HS-5 (cell line): ENCODE measurements around the gene RSL1D1.
A peak's percentile ranks its signal among the peaks of the same experiment; 100 is the strongest.
"Not testable (repeated sequence)": the region's sequence is repeated elsewhere in the genome, so short reads cannot be mapped to it uniquely, and the experiment has no call there.

Experiments used
- DNase-seq: peaks from one replicate; pipeline ENCODE4 v3.0.0-alpha.2; 2012; ENCODE audit warnings: low read depth

RSL1D1 gene

GRCh38 chr16:11797166-11797956 is 54.0 kb downstream of the RSL1D1 start, which contains the start of gene ZC3H7A:
ZC3H7A (minus strand) TSS chr16:11797258; CDS start chr16:11782354, 14,904 bp downstream.
- peak; percentile 80 for DNase-seq

GRCh38 chr16:11796227-11797165 is 54.8 kb downstream of the RSL1D1 start:
- DNase-seq: no peak

GRCh38 chr16:11795887-11796226 is 55.5 kb downstream of the RSL1D1 start:
- DNase-seq: no peak

GRCh38 chr16:11794996-11795886 is 56.1 kb downstream of the RSL1D1 start:
- no peak for DNase-seq

GRCh38 chr16:11794447-11794846 is 56.9 kb downstream of the RSL1D1 start:
- no peak for DNase-seq

GRCh38 chr16:11793840-11794239 is 57.5 kb downstream of the RSL1D1 start:
- DNase-seq: no peak

GRCh38 chr16:11792410-11793241 is 58.7 kb downstream of the RSL1D1 start:
- DNase-seq: no peak

- no peak for DNase-seq
These were observed 60.1 kb downstream of the RSL1D1 start for GRCh38 chr16:11791144-11791828.

- no peak for DNase-seq
These were observed 62.4 kb downstream of the RSL1D1 start for GRCh38 chr16:11788914-11789313.

- not testable (repeated sequence) for DNase-seq
These were observed 66.3 kb downstream of the RSL1D1 start for GRCh38 chr16:11784980-11785599.

- DNase-seq: not testable (repeated sequence)
These were observed 67.0 kb downstream of the RSL1D1 start for GRCh38 chr16:11784381-11784780.

- no peak for DNase-seq
These were observed 67.3 kb downstream of the RSL1D1 start for GRCh38 chr16:11784038-11784369.
